H1 (cell line): ENCODE data around the gene APOBR. TPM values are rescaled to one million over a fixed set of nuclear protein-coding genes. Genes with fewer than 3 reads are reported as not detected.

ENCODE experiments used
- CTCF ChIA-PET: fragments of 300-600 bp; sonication (Branson Sonifier 250); formaldehyde crosslinking; loops from one replicate; lab custom pipeline; 2021; ENCODE audit not compliant: partially characterized antibody; lab: Charles Lee
- POLR2A ChIA-PET: fragments of 300-600 bp; sonication (Branson Sonifier 250); formaldehyde crosslinking; loops from one replicate; lab custom pipeline; 2021; ENCODE audit warnings: inconsistent platforms; ENCODE audit not compliant: partially characterized antibody; lab: Charles Lee
- DNase-seq, 2 experiments: peaks; one replicate each; pipeline versions ENCODE4 v3.0.0 to v3.0.0-alpha.2; 2010 to 2022; ENCODE audit warnings: low spot score in 2 of 2, low read depth in 1 of 2, mixed read lengths in 1 of 2
- FAIRE-seq: peaks from 2 replicates; lab custom pipeline; 2011; peaks lifted over from hg19 to GRCh38; lab: Jason Lieb, UNC
- H2AFZ ChIP-seq: 2 replicates; pipeline ENCODE4 v1.8.1; 2012; ENCODE audit warnings: low read length, inconsistent platforms
- H2AK5ac ChIP-seq: 2 replicates; pipeline ENCODE4 v1.6.1; 2013; ENCODE audit warnings: low read depth, low read length
- H2BK120ac ChIP-seq: replicated peaks from 2 replicates; pipeline ENCODE3; 2013; ENCODE audit warnings: low read depth, low read length, inconsistent platforms
- H2BK12ac ChIP-seq: 2 replicates; pipeline ENCODE4 v1.6.1; 2013; ENCODE audit warnings: low read depth, low read length
- H2BK15ac ChIP-seq: 2 replicates; pipeline ENCODE4 v1.6.1; 2013; ENCODE audit warnings: low read length
- H2BK20ac ChIP-seq: 2 replicates; pipeline ENCODE4 v1.6.1; 2013; ENCODE audit warnings: low read length
- H2BK5ac ChIP-seq: 2 replicates; pipeline ENCODE4 v1.6.1; 2013; ENCODE audit warnings: low read depth, low read length
- H3K14ac ChIP-seq: 2 replicates; pipeline ENCODE4 v1.6.1; 2013; ENCODE audit warnings: inconsistent platforms; ENCODE audit not compliant: insufficient read length
- H3K18ac ChIP-seq: 2 replicates; pipeline ENCODE4 v1.6.1; 2013; ENCODE audit warnings: low read length; ENCODE audit errors: extremely low read depth
- H3K23ac ChIP-seq: 2 replicates; pipeline ENCODE4 v1.6.1; 2013; ENCODE audit warnings: inconsistent platforms; ENCODE audit not compliant: insufficient read length
- H3K23me2 ChIP-seq: 2 replicates; pipeline ENCODE4 v1.6.1; 2013; ENCODE audit warnings: low read depth, low read length
- H3K27ac ChIP-seq: 2 replicates; pipeline ENCODE4 v1.6.1; 2011; ENCODE audit warnings: low read depth, low read length, inconsistent platforms
- H3K27me3 ChIP-seq, 4 experiments: replicated peaks in 1 of 4; 1 replicate in 1 of 4; 2 replicates in 3 of 4; pipeline versions ENCODE4 v1.6.1 to v1.8.1; 2011 to 2013; ENCODE audit warnings: low read length in 3 of 4, mild to moderate bottlenecking in 3 of 4, inconsistent platforms in 2 of 4, mixed read lengths in 2 of 4, moderate library complexity in 1 of 4; ENCODE audit not compliant: control insufficient read depth in 3 of 4, insufficient read depth in 3 of 4; ENCODE audit errors: extremely low read depth in 1 of 4
- H3K36me3 ChIP-seq, 4 experiments: 2 replicates each; pipeline versions ENCODE4 v1.6.1 to v1.8.1; 2011 to 2013; ENCODE audit warnings: mild to moderate bottlenecking in 4 of 4, low read length in 3 of 4, moderate library complexity in 2 of 4, control low read depth in 1 of 4, inconsistent platforms in 1 of 4; ENCODE audit not compliant: insufficient read depth in 4 of 4, control insufficient read depth in 2 of 4
- H3K4ac ChIP-seq: replicated peaks from 2 replicates; pipeline ENCODE3; 2013; ENCODE audit warnings: low read length, low read depth, mixed read lengths, inconsistent platforms; ENCODE audit not compliant: insufficient read length
- H3K4me1 ChIP-seq, 4 experiments: replicated peaks in 1 of 4; 1 replicate in 1 of 4; 2 replicates in 3 of 4; pipeline versions ENCODE4 v1.6.1 to v1.8.1; 2011 to 2013; ENCODE audit warnings: low read length in 3 of 4, inconsistent platforms in 2 of 4, mixed read lengths in 1 of 4; ENCODE audit not compliant: insufficient read depth in 4 of 4, control insufficient read depth in 3 of 4
- H3K4me2 ChIP-seq, 2 experiments: 2 replicates each; pipeline versions ENCODE4 v1.6.1 to v1.8.1; 2011 to 2013; ENCODE audit warnings: low read depth in 2 of 2, low read length in 2 of 2, control low read depth in 1 of 2, inconsistent platforms in 1 of 2, mild to moderate bottlenecking in 1 of 2; ENCODE audit not compliant: insufficient read depth in 1 of 2
- H3K4me3 ChIP-seq, 4 experiments: fragments of 200-600, 300-600 bp in 1 of 4; sonication (generic), shearing (Covaris generic), sonication (Bioruptor Twin) in 1 of 4; 2 replicates each; pipeline versions ENCODE4 v1.5.1 to v1.8.1; 2011 to 2016; ENCODE audit warnings: low read length in 4 of 4, low read depth in 3 of 4, control low read depth in 2 of 4, inconsistent platforms in 2 of 4, mild to moderate bottlenecking in 2 of 4, mixed read lengths in 1 of 4, moderate library complexity in 1 of 4; ENCODE audit not compliant: insufficient read depth in 2 of 4; ENCODE audit errors: extremely low read depth in 1 of 4
- H3K56ac ChIP-seq: replicated peaks from 2 replicates; pipeline ENCODE3; 2013; ENCODE audit warnings: low read depth, mild to moderate bottlenecking, mixed read lengths, low read length, inconsistent platforms; ENCODE audit not compliant: insufficient read length
- H3K79me1 ChIP-seq: 2 replicates; pipeline ENCODE4 v1.6.1; 2013; ENCODE audit warnings: low read depth, low read length, control low read depth
- H3K79me2 ChIP-seq, 2 experiments: 2 replicates each; pipeline versions ENCODE4 v1.6.1 to v1.8.1; 2012 to 2013; ENCODE audit warnings: low read length in 2 of 2, mild to moderate bottlenecking in 2 of 2, inconsistent platforms in 1 of 2; ENCODE audit not compliant: insufficient read depth in 2 of 2, control insufficient read depth in 1 of 2
- H3K9ac ChIP-seq, 4 experiments: replicated peaks in 1 of 4; 1 replicate in 1 of 4; 2 replicates in 3 of 4; pipeline versions ENCODE4 v1.6.1 to v1.8.1; 2011 to 2013; ENCODE audit warnings: low read depth in 3 of 4, low read length in 3 of 4, control low read depth in 2 of 4, mild to moderate bottlenecking in 2 of 4, moderate library complexity in 2 of 4, inconsistent platforms in 1 of 4; ENCODE audit errors: extremely low read depth in 1 of 4
- H3K9me3 ChIP-seq, 2 experiments: 2 replicates each; pipeline versions ENCODE4 v1.6.1 to v1.8.1; 2012 to 2013; ENCODE audit warnings: mild to moderate bottlenecking in 2 of 2, moderate library complexity in 2 of 2, control low read depth in 1 of 2, inconsistent platforms in 1 of 2, low read depth in 1 of 2, low read length in 1 of 2, mixed read lengths in 1 of 2; ENCODE audit not compliant: insufficient read depth in 2 of 2
- H4K20me1 ChIP-seq, 2 experiments: replicated peaks in 1 of 2; 2 replicates each; pipeline versions ENCODE3 to v1.8.1; 2011 to 2013; ENCODE audit warnings: inconsistent platforms in 2 of 2, low read length in 2 of 2, mild to moderate bottlenecking in 1 of 2; ENCODE audit not compliant: insufficient read depth in 2 of 2, control insufficient read depth in 1 of 2
- H4K5ac ChIP-seq: 2 replicates; pipeline ENCODE4 v1.6.1; 2013; ENCODE audit warnings: low read length, low read depth, mixed read lengths, inconsistent platforms; ENCODE audit not compliant: insufficient read length
- H4K8ac ChIP-seq: 2 replicates; pipeline ENCODE4 v1.8.0; 2013; ENCODE audit warnings: mild to moderate bottlenecking, moderate library complexity, low read length, inconsistent platforms; ENCODE audit not compliant: insufficient read depth; ENCODE audit errors: extremely low read depth
- H4K91ac ChIP-seq: replicated peaks from 2 replicates; pipeline ENCODE3; 2013; ENCODE audit warnings: low read length, mixed read lengths, inconsistent platforms; ENCODE audit not compliant: insufficient read length
- CTBP2 ChIP-seq: IDR thresholded peaks from 2 replicates; pipeline ENCODE4 v1.7.0; 2011; ENCODE audit warnings: borderline replicate concordance, mild to moderate bottlenecking, moderate library complexity, mixed read lengths, low read length; ENCODE audit not compliant: insufficient read depth, insufficient read length
- EZH2 ChIP-seq: fragments of 200-600 bp; sonication (generic); IDR thresholded peaks from 2 replicates; pipeline ENCODE4 v1.7.1; 2012; ENCODE audit warnings: low read depth, mild to moderate bottlenecking, moderate library complexity, low read length, inconsistent platforms; ENCODE audit not compliant: severe bottlenecking
- JUN ChIP-seq: IDR thresholded peaks from 2 replicates; pipeline ENCODE4 v1.6.1; 2011; ENCODE audit warnings: low read depth, mild to moderate bottlenecking, improper control_type of control experiment, low read length
- JUND ChIP-seq: IDR thresholded peaks from 2 replicates; pipeline ENCODE4 v1.6.1; 2011; ENCODE audit warnings: mild to moderate bottlenecking, improper control_type of control experiment, low read length
- NRF1 ChIP-seq: IDR thresholded peaks from 2 replicates; pipeline ENCODE4 v1.6.1; 2011; ENCODE audit warnings: mild to moderate bottlenecking, low read depth, low read length, improper control_type of control experiment
- SIN3A ChIP-seq, 2 experiments: IDR thresholded peaks in 1 of 2; conservative IDR thresholded peaks in 1 of 2; 2 replicates each; pipeline ENCODE4 v1.6.1; 2011 to 2012; ENCODE audit warnings: low read length in 2 of 2, improper control_type of control experiment in 1 of 2, low read depth in 1 of 2, mild to moderate bottlenecking in 1 of 2
- SIX5 ChIP-seq: IDR thresholded peaks from 2 replicates; pipeline ENCODE4 v1.6.1; 2011; ENCODE audit warnings: mild to moderate bottlenecking, low read depth, low read length
- SRF ChIP-seq: IDR thresholded peaks from 2 replicates; pipeline ENCODE4 v1.6.1; 2011; ENCODE audit warnings: mild to moderate bottlenecking, low read depth, low read length, moderate library complexity
- TCF12 ChIP-seq: IDR thresholded peaks from 2 replicates; pipeline ENCODE4 v1.6.1; 2011; ENCODE audit warnings: low read depth, mild to moderate bottlenecking, low read length
- ZNF274 ChIP-seq: IDR thresholded peaks from 2 replicates; pipeline ENCODE4 v1.7.0; 2012; ENCODE audit warnings: low read length, borderline replicate concordance; ENCODE audit errors: extremely low read depth
- WGBS, 2 experiments: shearing (Covaris generic) in 1 of 2; methylation state at CpG; one replicate each; pipeline versions ENCODE4 v1.1.6 to v1.1.7; 2013 to 2015; ENCODE audit warnings: low lambda C conversion rate in 2 of 2, mixed read lengths in 2 of 2, inconsistent platforms in 1 of 2, low coverage in 1 of 2, missing lambda C conversion rate in 1 of 2; ENCODE audit not compliant: insufficient replicate concordance in 2 of 2, insufficient coverage in 1 of 2, insufficient read length in 1 of 2; ENCODE audit errors: extremely low coverage in 1 of 2, missing lambda C conversion rate in 1 of 2; 5-methylcytosine and 5-hydroxymethylcytosine counted together
- polyA plus RNA-seq, 7 experiments: library from polyadenylated mRNA; depleted of rRNA in 3 of 7; stranded (reverse) in 5 of 7; unstranded in 2 of 7; fragments of >200 nt in 5 of 7; fragments of 200-250 nt in 2 of 7; gene quantifications; 1 replicate in 5 of 7; 2 replicates in 1 of 7; 4 replicates in 1 of 7; pipeline versions ENCODE4 v1.2.1 to v1.2.3, GENCODE V29; 2011 to 2013; ENCODE audit warnings: missing spikeins in 2 of 7, mixed read lengths in 2 of 7
- total RNA-seq: library from RNA; stranded (reverse); fragmentation: NEBNext Ultra II Directional; extraction: Animal tissue kit (Norgen Biotek cat#: 25700); gene quantifications from 2 replicates; pipeline ENCODE4 v1.2.1, GENCODE V29; 2021
- TF ChIP-seq, protein P1 (sequence below): IDR thresholded peaks from 2 replicates; pipeline ENCODE4 v1.6.1; 2011; ENCODE audit warnings: low read depth, mild to moderate bottlenecking, low read length; ENCODE audit not compliant: insufficient read depth
- TF ChIP-seq, protein P2 (sequence below): IDR thresholded peaks from 2 replicates; pipeline ENCODE4 v1.6.1; 2012; ENCODE audit warnings: inconsistent platforms

Gene APOBR
- total and polyA plus RNA-seq, 2 of the 8 experiments (the other 6 are each of a cell fraction or from before 2014, with no cell fraction given), result not detected

DNA sequence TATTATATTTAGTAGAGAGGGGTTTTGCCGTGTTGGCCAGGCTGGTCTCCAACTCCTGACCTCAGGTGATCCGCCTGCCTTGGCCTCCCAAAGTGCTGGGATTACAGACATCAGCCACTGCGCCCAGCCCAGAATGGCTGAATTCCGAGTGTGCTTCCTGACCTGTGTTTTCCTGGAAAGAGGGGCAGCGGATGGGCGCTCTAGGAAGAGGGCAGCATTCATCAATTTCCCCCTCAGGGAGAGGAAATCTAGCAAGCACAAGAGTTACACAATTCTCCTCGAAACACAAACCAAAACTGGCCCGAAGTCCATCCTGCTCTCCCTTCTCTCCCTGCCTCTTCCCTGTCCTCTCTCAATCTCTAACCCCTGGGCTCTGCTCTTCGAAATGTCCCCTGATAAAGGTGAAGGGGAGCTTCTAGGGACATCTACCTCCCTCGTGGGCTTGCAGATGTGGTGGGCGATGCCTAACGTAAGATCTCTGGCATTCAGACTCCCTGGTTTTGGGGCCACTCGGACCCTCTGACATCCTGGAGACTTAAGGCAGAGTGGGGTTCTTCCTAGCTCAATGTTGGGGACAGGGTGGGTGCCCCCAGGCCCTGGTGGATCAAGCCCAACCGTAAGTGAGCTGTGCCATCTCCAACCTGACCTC, 11.2 kb downstream of the APOBR start:
- Histone ChIP-seq H3K36me3 (no peaks in the 10 kb centered on the region), H3K23me2 (peaks cover 12% of the 10 kb centered on the region; the same call in 1 of the 2 replicates), H2AFZ (no peak overlapping the region), H2AK5ac (no peak overlapping the region), H4K5ac (no peak overlapping the region), H3K4me3 (no peak overlapping the region), H4K91ac (no peak overlapping the region), H4K20me1 (peaks cover 0 to 3% of the 10 kb centered on the region in 2 experiments), H3K56ac (no peak overlapping the region), H2BK120ac (no peak overlapping the region), H3K79me1 (no peaks in the 10 kb centered on the region), H3K4me2 (no peak overlapping the region), H3K14ac (no peak overlapping the region), H2BK20ac (no peak overlapping the region), H3K79me2 (no peaks in the 10 kb centered on the region), H3K27ac (no peak overlapping the region), H2BK5ac (no peak overlapping the region), H3K23ac (no peak overlapping the region), H3K18ac (no peak overlapping the region), H3K4ac (no peak overlapping the region), H3K4me1 (no peaks in the 10 kb centered on the region), H3K9me3 (no peaks in the 10 kb centered on the region), H2BK12ac (no peak overlapping the region), H4K8ac (no peak overlapping the region), H2BK15ac (no peak overlapping the region), H3K9ac (no peak overlapping the region), H3K27me3 (peaks cover 0 to 2% (median 0%) of the 10 kb centered on the region in 4 experiments; a peak in 1 of 7 replicates)
- POLR2A ChIA-PET, result interaction anchor here (0.7 to 1.6 kb wide), 3 partner anchors 11 to 357 kb away, joined by 3 to 10 read pairs (median 3); partner anchors contain the start of genes APOBR, CLN3 and SH2B1
- DNase-seq, result no peak
- FAIRE-seq, result no peak
- WGBS, 2 experiments, result 86% methylated on average over 14 of the region's 14 CpGs; no CpG with 5 or more reads in 1 of the 2 experiments
- CTCF ChIA-PET, result no interaction called here
- TF ChIP-seq ZNF274, result no peak
- no peak for TF ChIP-seq SIX5
- no peak for TF ChIP-seq SRF
- TF ChIP-seq CTBP2, result no peak
- no peak for TF ChIP-seq JUN
- TF ChIP-seq, protein P1, sequence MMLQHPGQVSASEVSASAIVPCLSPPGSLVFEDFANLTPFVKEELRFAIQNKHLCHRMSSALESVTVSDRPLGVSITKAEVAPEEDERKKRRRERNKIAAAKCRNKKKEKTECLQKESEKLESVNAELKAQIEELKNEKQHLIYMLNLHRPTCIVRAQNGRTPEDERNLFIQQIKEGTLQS, result no peak
- TF ChIP-seq EZH2, result no peak
- TF ChIP-seq TCF12, result no peak
- no peak for TF ChIP-seq SIN3A (conservative IDR thresholded peaks at IDR 0.05 in 1 of 2, IDR thresholded peaks at IDR 0.05 in 1 of 2; ENCODE audit: low read depth in 1 of 2, low read length in 2 of 2)
- TF ChIP-seq JUND, result no peak
- TF ChIP-seq NRF1, result no peak
- TF ChIP-seq, protein P2, sequence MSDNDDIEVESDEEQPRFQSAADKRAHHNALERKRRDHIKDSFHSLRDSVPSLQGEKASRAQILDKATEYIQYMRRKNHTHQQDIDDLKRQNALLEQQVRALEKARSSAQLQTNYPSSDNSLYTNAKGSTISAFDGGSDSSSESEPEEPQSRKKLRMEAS, result no peak
